CD14-positive monocyte (primary cell): ENCODE results near the gene AHNAK. TPM values are rescaled to one million over a fixed set of nuclear protein-coding genes. Genes with fewer than 3 reads are reported as not detected.
"Not testable (repeated sequence)": the region's sequence is repeated elsewhere in the genome, so short reads cannot be mapped to it uniquely, and the experiment has no call there.

ENCODE experiments used
- DNase-seq, 3 donors: peaks; one replicate each; pipeline ENCODE4 v3.0.0-alpha.2; 2011 to 2022
- H2AFZ ChIP-seq: 2 replicates; pipeline ENCODE4 v1.6.0; 2012; ENCODE audit warnings: mild to moderate bottlenecking, low read depth, low read length, inconsistent platforms; ENCODE audit not compliant: insufficient read depth, poor library complexity, severe bottlenecking
- H3K27ac ChIP-seq, 2 donors: 1 replicate in 1 of 2; 2 replicates in 1 of 2; pipeline ENCODE4 v1.5.1; 2012 to 2013; ENCODE audit warnings: low read length in 2 of 2, control low read depth in 1 of 2, inconsistent platforms in 1 of 2, low read depth in 1 of 2, mild to moderate bottlenecking in 1 of 2
- H3K27me3 ChIP-seq, 2 donors: one replicate each; pipeline versions ENCODE4 v1.6.0 to v1.6.1; 2011 to 2013; ENCODE audit warnings: low read length in 2 of 2; ENCODE audit not compliant: control insufficient read depth in 2 of 2, insufficient read depth in 2 of 2
- H3K36me3 ChIP-seq, 2 donors: replicated peaks in 1 of 2; 1 replicate in 1 of 2; 2 replicates in 1 of 2; pipeline versions ENCODE4 v1.5.1 to v1.6.1; 2012 to 2013; ENCODE audit warnings: low read length in 2 of 2, control low read depth in 1 of 2, inconsistent platforms in 1 of 2, mild to moderate bottlenecking in 1 of 2; ENCODE audit not compliant: insufficient read depth in 2 of 2, control insufficient read depth in 1 of 2
- H3K4me1 ChIP-seq, 2 donors: 1 replicate in 1 of 2; 2 replicates in 1 of 2; pipeline versions ENCODE4 v1.5.1 to v1.6.1; 2012 to 2013; ENCODE audit warnings: low read length in 2 of 2, control low read depth in 1 of 2, inconsistent platforms in 1 of 2, mild to moderate bottlenecking in 1 of 2, moderate library complexity in 1 of 2; ENCODE audit not compliant: insufficient read depth in 2 of 2, control insufficient read depth in 1 of 2
- H3K4me2 ChIP-seq: replicated peaks from 2 replicates; pipeline ENCODE3; 2012; ENCODE audit warnings: low read length, moderate library complexity, mild to moderate bottlenecking; ENCODE audit not compliant: poor library complexity, severe bottlenecking; ENCODE audit errors: extremely low read depth
- H3K4me3 ChIP-seq, 3 experiments: fragments of 200-600 bp in 1 of 3; sonication (generic) in 1 of 3; replicated peaks in 1 of 3; 1 replicate in 2 of 3; 2 replicates in 1 of 3; pipeline ENCODE4 v1.5.1; 2011 to 2013; ENCODE audit warnings: low read length in 3 of 3, mild to moderate bottlenecking in 3 of 3, control low read depth in 2 of 3, low read depth in 2 of 3, inconsistent platforms in 1 of 3, moderate library complexity in 1 of 3
- H3K79me2 ChIP-seq: 2 replicates; pipeline ENCODE4 v1.6.0; 2012; ENCODE audit warnings: mild to moderate bottlenecking, control low read depth, inconsistent platforms, low read length, moderate library complexity; ENCODE audit not compliant: insufficient read depth
- H3K9ac ChIP-seq: 2 replicates; pipeline ENCODE4 v1.6.0; 2017; ENCODE audit warnings: low read length, mild to moderate bottlenecking; ENCODE audit not compliant: insufficient read depth, poor library complexity, severe bottlenecking
- H3K9me3 ChIP-seq, 2 donors: replicated peaks in 1 of 2; 1 replicate in 1 of 2; 2 replicates in 1 of 2; pipeline versions ENCODE4 v1.5.1 to v1.6.1; 2012 to 2013; ENCODE audit warnings: low read length in 2 of 2, control low read depth in 1 of 2; ENCODE audit not compliant: control insufficient read depth in 1 of 2, insufficient read depth in 1 of 2
- H4K20me1 ChIP-seq: 2 replicates; pipeline ENCODE4 v1.6.0; 2012; ENCODE audit warnings: mild to moderate bottlenecking, low read length, control low read depth, moderate library complexity; ENCODE audit not compliant: insufficient read depth
- H3K27ac Mint-ChIP-seq, 7 donors: one replicate each; pipeline ENCODE4 v1.8.0; 2020; ENCODE audit warnings: mild to moderate bottlenecking in 7 of 7, mixed read lengths in 7 of 7, moderate library complexity in 6 of 7, inconsistent platforms in 2 of 7
- H3K27me3 Mint-ChIP-seq, 3 donors: one replicate each; pipeline ENCODE4 v1.8.0; 2021 to 2022; ENCODE audit warnings: low read depth in 3 of 3, mild to moderate bottlenecking in 3 of 3, mixed read lengths in 3 of 3, moderate library complexity in 3 of 3, inconsistent platforms in 1 of 3
- H3K36me3 Mint-ChIP-seq, 2 donors: one replicate each; pipeline ENCODE4 v1.8.0; 2020; ENCODE audit warnings: mixed read lengths in 2 of 2, inconsistent platforms in 1 of 2, mild to moderate bottlenecking in 1 of 2
- H3K4me1 Mint-ChIP-seq: one replicate; pipeline ENCODE4 v1.8.0; 2020; ENCODE audit warnings: mild to moderate bottlenecking, mixed read lengths
- H3K4me3 Mint-ChIP-seq, 2 donors: one replicate each; pipeline ENCODE4 v1.8.0; 2020; ENCODE audit warnings: mild to moderate bottlenecking in 2 of 2, mixed read lengths in 2 of 2, moderate library complexity in 1 of 2
- H3K9me3 Mint-ChIP-seq, 7 donors: one replicate each; pipeline ENCODE4 v1.8.0; 2020 to 2022; ENCODE audit warnings: mixed read lengths in 7 of 7, mild to moderate bottlenecking in 6 of 7, moderate library complexity in 6 of 7, inconsistent platforms in 2 of 7
- CTCF ChIP-seq: fragments of 200-600 bp; IDR thresholded peaks from one replicate; pipeline ENCODE4 v1.8.0; 2022; ENCODE audit warnings: antibody characterized with exemption, mild to moderate bottlenecking
- WGBS: methylation state at CpG from one replicate; pipeline ENCODE4 v1.1.5; 2013; ENCODE audit warnings: missing lambda C conversion rate; ENCODE audit not compliant: insufficient coverage; 5-methylcytosine and 5-hydroxymethylcytosine counted together
- intact Hi-C, 2 donors: fragments of 100-400 bp; cut with micrococcal nuclease; formaldehyde crosslinking; loops; one replicate each; pipeline versions ENCODE4 v1.15.0 to v1.15.1; 2023
- polyA plus RNA-seq, 3 donors: library from polyadenylated mRNA; depleted of rRNA in 1 of 3; unstranded in 2 of 3; stranded (reverse) in 1 of 3; fragments of 300-500 nt in 2 of 3; fragments of >200 nt in 1 of 3; fragmentation: Illumina TruSeq in 2 of 3; gene quantifications; 1 replicate in 2 of 3; 2 replicates in 1 of 3; pipeline ENCODE4 v1.2.3, GENCODE V29; 2012 to 2021

AHNAK gene
- polyA plus RNA-seq, 3 donors: 80.0 to 201 (median 103) TPM

- Mint-ChIP-seq H3K4me3 (peak within 1 kb of the TSS; percentile 92 to 95), H3K9me3 (peaks cover 0 to 2% (median 0%) of the 10 kb centered on the region in 7 donors), H3K27me3 (peaks cover 0 to 2% (median 0%) of the 10 kb centered on the region in 3 donors), H3K36me3 (peaks cover 52 to 58% of the 10 kb centered on the region in 2 donors), H3K4me1 (peaks cover 33% of the 10 kb centered on the region), H3K27ac (peak within 1 kb of the TSS; percentile 95 to 99 (median 98))
- Histone ChIP-seq H3K27ac (peak within 1 kb of the TSS; percentile 91 to 96), H2AFZ (peak within 1 kb of the TSS; percentile 94), H3K4me2 (peak within 1 kb of the TSS; percentile 90), H3K4me1 (peaks cover 27 to 41% of the 10 kb centered on the region in 2 donors), H3K9ac (peak within 1 kb of the TSS; percentile 86), H3K27me3 (no peaks in the 10 kb centered on the region), H3K9me3 (no peaks in the 10 kb centered on the region), H3K79me2 (peaks cover 24% of the 10 kb centered on the region), H3K4me3 (peak within 1 kb of the TSS; percentile 67 to 98 (median 82)), H4K20me1 (peaks cover 26% of the 10 kb centered on the region), H3K36me3 (peaks cover 41 to 54% of the 10 kb centered on the region in 2 donors)
- intact Hi-C loops: loop anchor here (2.0 to 10.0 kb wide), 5 partner anchors 17 to 273 kb away; partner anchors contain the start of genes BSCL2 (in 2 of the 2), GNG3 (in 2 of the 2), INTS5 (in 1 of the 2) and TMEM179B (in 1 of the 2)
- under 1% methylated on average over 58 of the region's 58 CpGs for WGBS
- peak; percentile 19 for TF ChIP-seq CTCF
- peak; percentile 98 to 99 (median 99) for DNase-seq
Measured at GRCh38 chr11:62591448-62592145, 45.0 kb upstream of the AHNAK start, which contains the start of gene TUT1. Gene TUT1, minus strand, starts transcription at chr11:62591523. Its CDS starts 38 bp downstream, at chr11:62591485.

GRCh38 chr11:62588966-62589637, 42.5 kb upstream of the AHNAK start:
- DNase-seq: no peak
- Mint-ChIP-seq H3K9me3 (peaks cover 0 to 2% (median 0%) of the 10 kb centered on the region in 7 donors), H3K36me3 (peaks cover 33 to 51% of the 10 kb centered on the region in 2 donors), H3K27ac (peak overlapping the region in 2 of 7 donors; percentile 25 to 58), H3K4me3 (no peak overlapping the region), H3K4me1 (peaks cover 33% of the 10 kb centered on the region), H3K27me3 (peaks cover 0 to 2% (median 0%) of the 10 kb centered on the region in 3 donors)
- no peak overlapping the region for H3K4me3 ChIP-seq
- H3K4me2 ChIP-seq: no peak overlapping the region
- 87% methylated on average over 12 of the region's 18 CpGs for WGBS
- intact Hi-C loops: no loop called here
- H3K79me2 ChIP-seq: peaks cover 29% of the 10 kb centered on the region
- H3K27me3 ChIP-seq: no peaks in the 10 kb centered on the region
- H4K20me1 ChIP-seq: peaks cover 9% of the 10 kb centered on the region
- H3K9ac ChIP-seq: no peak overlapping the region
- H3K4me1 ChIP-seq: peaks cover 27 to 40% of the 10 kb centered on the region in 2 donors
- H2AFZ ChIP-seq: no peak overlapping the region
- peaks cover 28 to 43% of the 10 kb centered on the region in 2 donors for H3K36me3 ChIP-seq
- peak; percentile 17 for TF ChIP-seq CTCF
- H3K9me3 ChIP-seq: no peaks in the 10 kb centered on the region
- H3K27ac ChIP-seq: no peak overlapping the region

- DNase-seq, H3K4me3 Mint-ChIP-seq, H3K27me3 Mint-ChIP-seq, H3K4me1 ChIP-seq, H3K9ac ChIP-seq, H3K4me2 ChIP-seq, H4K20me1 ChIP-seq, H3K4me1 Mint-ChIP-seq, H3K9me3 Mint-ChIP-seq, H3K27ac ChIP-seq, H3K9me3 ChIP-seq, H3K27me3 ChIP-seq, intact Hi-C loops, H3K4me3 ChIP-seq, H2AFZ ChIP-seq: not testable (repeated sequence)
- peaks cover 37 to 63% of the 10 kb centered on the region in 2 donors for H3K36me3 ChIP-seq
- 98% methylated on average over 7 of the region's 7 CpGs for WGBS
- Mint-ChIP-seq H3K36me3 (peaks cover 41 to 65% of the 10 kb centered on the region in 2 donors), H3K27ac (peak overlapping the region in 1 of 7 donors; percentile 30)
- peaks cover 16% of the 10 kb centered on the region for H3K79me2 ChIP-seq
Measured at GRCh38 chr11:62585356-62585755, 38.8 kb upstream of the AHNAK start.
